GM21786 (cell line): ENCODE measurements around the gene NPIPA5.
"Not testable (repeated sequence)": the region's sequence is repeated elsewhere in the genome, so short reads cannot be mapped to it uniquely, and the experiment has no call there.

Experiments
- ATAC-seq: cut with Tn5 transposase; IDR thresholded peaks from one replicate; pipeline ENCODE4 v1.9.1; 2021; ENCODE audit not compliant: unreplicated experiment

Gene NPIPA5

DNA sequence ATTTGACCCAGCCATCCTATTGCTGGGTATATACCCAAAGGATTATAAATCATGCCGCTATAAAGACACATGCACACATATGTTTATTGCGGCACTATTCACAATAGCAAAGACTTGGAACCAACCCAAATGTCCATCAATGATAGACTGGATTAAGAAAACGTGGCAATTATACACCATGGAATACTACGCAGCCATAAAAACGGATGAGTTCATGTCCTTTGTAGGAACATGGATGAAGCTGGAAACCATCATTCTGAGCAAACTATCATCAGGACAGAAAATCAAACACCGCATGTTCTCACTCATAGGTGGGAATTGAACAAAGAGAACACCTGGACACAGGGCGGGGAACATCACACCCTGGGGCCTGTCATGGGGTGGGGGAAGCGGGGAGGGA is 14.9 kb upstream of the NPIPA5 start:
- ATAC-seq, result not testable (repeated sequence)

DNA sequence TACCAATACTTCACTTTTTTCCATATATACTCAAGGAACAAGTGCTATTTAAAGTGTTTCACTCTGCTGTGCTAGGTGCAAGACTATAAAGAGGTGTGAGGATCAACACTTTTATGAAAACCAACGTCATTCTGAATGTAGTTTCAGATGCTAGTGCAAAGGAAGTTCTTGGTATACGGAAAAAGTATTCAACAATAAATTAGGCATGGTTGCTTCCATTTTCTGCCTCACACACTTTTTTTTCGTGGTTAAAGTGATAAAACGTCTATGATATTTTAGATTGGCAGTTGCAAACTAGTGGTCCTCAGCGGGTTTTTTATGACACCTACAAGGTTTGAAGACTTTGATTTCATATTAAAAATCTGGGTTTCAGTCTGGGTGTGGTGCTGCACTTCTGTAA is 11.8 kb upstream of the NPIPA5 start:
- ATAC-seq, result not testable (repeated sequence)

DNA sequence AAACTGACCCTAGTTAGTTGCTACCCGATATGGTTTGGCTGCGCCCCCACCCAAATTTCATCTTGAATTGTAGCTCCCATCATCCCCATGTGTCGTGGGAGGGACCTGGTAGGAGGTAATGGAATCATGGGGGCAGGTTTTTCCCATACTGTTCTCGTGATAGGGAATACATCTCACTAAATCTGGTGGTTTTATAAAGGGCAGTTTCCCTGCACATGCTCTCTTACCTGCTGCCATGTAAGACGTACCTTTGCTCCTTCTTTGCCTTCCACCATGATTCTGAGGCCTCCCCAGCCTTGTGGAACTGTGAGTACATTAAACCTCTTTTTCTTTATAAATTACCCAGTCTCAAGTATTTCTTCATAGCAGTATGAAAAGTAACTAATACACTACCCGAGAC is 10.0 kb upstream of the NPIPA5 start:
- not testable (repeated sequence) for ATAC-seq

DNA sequence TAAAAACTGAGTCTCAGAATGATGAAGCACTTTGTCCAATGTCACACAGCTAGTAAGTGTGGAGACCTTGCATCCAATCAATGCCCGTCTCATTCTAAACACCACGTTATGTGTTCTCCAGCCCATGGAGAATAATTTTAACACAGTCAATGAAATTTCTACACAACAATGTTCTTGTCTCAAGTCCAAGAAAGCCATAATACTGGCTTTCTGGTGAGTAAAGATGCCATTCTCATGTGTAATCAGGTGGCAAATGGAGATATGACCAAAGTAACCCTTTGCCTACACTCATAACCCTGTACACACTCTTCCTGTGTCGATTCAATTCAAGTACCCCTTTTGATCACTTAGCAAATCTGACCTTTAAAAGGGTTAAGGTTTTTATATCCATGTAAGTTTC is 4.7 kb upstream of the NPIPA5 start:
- ATAC-seq, result not testable (repeated sequence)

DNA sequence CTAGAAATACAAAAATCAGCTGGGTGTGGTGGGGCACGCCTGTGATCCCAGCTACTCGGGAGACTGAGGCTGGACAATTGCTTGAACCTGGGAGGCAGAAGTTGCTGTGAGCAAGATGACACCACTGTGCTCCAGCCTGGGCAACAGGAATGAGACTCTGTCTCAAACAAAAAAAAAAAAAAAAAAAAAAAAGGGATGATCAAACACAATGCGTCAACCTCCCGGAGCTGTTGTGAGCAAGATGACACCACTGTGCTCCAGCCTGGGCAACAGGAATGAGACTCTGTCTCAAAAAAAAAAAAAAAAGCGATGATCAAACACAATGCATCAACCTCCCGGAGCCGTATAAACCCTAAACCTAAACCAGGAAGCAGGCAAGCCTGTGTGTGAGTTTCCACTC is 20.6 kb downstream of the NPIPA5 start:
- ATAC-seq, result not testable (repeated sequence)

DNA sequence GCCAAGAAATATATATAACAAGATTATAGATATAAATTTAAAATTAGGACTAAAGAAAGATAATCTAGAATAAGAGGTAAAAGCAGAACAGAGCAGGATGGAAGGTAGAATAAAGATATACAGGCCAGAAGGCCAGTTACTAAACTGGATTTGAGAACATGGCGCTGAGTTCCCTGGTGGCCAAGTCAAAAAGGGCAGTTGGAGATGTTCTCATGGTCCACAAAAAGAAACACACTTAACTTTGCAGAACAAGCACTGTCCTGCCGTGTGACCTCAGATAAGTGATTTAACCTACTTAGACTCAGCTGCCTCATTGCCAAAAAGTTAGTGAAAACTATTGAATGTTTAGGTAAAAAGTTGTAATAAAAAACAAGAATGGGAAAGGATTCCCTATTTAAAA is 23.2 kb downstream of the NPIPA5 start:
- ATAC-seq, result not testable (repeated sequence)

DNA sequence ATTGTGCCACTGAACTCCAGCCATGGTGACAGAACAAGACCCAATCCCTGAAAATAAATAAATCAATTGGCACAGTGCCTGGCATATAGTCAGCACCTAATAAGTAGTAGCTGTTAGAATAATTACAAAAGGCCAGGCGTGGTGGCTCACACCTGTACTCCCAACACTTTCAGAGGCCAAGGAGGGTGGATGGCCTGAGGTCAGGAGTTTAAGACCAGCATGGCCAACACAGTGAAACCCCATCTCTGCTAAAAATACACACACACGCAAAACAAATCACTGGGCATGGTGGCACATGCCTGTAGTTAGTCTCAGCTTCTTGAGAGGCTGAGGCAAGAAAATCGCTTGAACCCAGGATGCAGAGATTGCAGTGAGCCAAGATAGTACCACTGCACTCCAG is 25.2 kb downstream of the NPIPA5 start:
- ATAC-seq, result not testable (repeated sequence)

DNA sequence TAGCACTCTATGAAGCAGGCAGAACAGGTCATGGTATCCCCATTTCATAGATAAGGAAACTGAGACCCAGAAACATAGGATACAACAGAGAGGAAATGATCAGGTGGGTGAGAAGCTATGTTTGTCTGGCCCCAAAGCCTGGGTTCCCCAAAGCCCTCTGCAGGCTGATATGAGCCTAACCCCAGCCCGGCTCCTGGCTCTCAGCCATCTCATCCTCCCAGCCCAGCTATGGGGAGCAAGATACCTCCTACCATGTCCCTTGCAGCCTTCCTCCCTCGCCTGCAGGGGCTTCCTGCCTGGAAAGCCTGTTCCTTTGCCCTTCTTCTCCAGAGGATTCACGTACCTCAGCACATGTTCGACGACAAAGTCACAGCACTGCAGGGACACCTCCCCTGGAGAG is 26.3 kb downstream of the NPIPA5 start:
- ATAC-seq, result not testable (repeated sequence)

DNA sequence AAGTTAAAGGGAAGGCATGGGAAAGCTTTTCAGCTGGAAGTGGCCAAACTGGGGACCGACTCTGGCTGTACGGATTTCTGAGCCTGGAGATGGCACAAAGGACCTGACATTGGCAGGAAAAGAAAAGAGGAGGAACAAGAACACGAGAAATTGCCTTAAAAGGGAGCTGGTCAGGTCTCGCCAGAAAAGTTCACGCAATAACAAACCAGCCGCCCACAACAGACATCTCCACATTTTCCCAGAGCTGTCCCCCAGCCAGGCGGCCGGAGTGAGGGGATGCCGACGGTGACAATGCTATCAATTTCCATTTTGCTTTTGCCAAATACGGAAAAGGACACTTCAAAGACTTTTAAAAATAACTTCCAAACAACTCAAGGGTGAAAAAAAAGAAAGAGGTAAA is 26.8 kb downstream of the NPIPA5 start:
- ATAC-seq, result not testable (repeated sequence)

DNA sequence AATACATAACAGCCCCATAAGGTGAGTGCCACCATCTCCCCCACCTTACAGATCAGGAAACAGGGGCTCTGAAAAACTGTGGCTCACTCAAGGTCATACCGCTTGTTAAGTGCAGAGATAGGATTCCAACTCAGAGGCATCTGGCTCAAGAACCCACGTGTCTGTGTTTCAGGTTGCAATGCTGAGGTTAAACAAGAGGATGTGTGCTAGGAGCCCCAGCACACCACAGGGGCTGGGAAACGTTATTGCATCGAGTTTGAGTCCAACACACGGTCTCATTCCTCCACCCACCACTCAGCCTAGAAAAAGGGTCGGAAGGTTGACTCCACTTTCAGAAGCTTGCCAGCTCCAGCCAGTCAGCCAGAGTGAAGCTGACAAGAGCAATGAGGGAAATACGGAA is 29.4 kb downstream of the NPIPA5 start:
- not testable (repeated sequence) for ATAC-seq

DNA sequence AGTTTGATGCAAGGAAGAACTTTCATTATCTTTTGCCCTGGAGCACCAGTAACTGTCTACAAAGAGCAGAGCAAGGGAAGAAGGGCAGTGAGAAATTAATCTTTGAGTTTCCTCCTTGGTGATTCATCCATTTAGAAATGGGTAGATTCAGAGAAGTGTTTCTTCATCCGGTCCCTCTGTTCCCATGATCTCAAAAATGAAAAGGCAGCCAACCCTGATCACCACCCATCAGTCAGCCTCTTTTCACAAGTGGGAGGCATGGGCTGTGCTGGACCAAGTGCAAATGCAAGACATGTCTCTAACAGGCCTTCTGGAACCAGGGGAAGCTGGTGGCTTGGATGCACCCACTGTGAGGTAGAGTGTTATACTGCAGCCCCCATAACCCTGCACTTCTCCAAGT is 35.8 kb downstream of the NPIPA5 start:
- not testable (repeated sequence) for ATAC-seq

DNA sequence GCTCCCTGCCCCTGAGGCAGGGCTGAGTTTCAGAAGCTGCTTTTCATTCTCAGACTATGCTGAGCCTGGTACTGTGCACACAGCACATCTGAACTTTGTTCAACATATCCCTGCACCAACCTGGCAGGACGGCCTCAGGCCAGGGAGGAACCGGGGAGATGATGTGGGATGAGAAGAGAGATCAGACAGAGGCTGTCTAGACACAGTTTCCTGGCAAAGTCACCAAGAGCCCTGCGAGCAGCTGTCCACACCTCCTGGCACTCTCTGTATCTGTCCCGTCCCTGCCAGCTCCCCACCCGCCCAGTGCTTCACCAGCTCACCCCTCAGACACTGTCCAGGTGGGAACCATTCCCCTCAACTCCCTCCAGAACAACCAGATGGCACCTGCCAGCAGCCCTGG is 39.1 kb downstream of the NPIPA5 start:
- ATAC-seq, result not testable (repeated sequence)

DNA sequence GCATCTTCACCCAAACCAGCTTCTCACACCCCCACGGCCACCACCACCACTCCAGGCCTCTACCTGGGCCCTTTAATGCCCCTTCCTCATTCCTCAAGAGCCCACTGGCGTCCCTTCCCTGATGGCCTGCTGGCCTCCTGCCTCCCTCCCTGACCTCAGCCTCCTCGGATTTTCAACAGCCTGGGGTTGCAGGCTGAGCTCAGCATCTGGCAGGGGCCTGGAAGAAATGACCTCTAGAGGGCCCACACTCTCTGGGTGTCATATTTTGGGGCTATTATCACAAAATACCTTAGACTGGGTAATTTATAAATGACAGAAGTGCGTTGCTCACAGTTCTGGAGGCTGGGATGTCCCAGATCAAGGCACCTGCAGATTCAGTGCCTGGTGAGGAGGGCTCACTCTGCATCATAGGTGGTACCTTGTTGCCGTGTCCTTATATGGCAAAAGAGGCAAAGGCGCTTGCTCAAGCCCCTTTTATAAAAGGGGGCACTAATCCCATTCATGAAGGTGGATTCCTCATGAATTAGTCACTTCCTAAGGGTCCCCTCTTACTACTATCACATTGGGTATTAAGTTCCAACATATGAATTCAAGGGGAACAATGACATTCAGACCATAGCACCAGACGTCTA is 40.0 kb downstream of the NPIPA5 start:
- not testable (repeated sequence) for ATAC-seq

DNA sequence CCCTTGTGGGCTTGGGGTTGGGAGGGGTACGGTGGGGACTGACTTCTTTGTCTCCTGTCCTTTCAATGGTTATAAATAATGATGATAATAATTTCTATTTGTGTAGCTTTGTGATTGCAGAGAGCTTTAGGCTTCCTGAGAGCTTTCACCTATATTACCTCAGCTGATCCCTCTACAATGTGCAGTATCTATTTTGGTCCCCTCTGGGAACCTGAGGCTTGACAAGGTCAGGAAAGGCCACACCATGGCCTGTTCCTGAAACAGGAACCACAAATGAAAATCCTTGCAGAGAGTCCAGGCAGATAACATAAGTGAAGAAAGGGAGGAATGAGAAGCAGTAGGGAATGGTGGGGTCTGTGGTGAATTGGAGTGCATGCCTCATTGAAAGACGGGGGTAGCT is 42.5 kb downstream of the NPIPA5 start:
- ATAC-seq, result not testable (repeated sequence)

DNA sequence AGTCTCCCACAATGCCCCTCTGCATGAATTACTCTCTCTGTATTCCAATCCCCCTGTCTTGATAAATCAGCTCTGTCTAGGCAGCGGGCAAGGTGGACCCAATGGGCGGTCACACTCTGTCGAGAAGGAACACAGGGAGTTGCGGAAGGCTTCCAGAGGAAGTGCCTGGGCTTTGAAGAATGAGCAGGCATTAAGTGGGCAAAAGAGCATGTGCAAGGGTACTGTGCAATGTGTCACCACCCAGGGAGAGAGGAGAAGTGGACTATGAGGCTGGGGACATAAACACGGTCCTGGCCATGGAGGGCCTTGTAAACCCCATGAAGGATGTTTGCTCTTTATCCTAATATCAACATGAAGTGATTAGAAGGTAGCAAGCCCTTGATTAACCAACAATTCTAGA is 44.1 kb downstream of the NPIPA5 start:
- not testable (repeated sequence) for ATAC-seq

DNA sequence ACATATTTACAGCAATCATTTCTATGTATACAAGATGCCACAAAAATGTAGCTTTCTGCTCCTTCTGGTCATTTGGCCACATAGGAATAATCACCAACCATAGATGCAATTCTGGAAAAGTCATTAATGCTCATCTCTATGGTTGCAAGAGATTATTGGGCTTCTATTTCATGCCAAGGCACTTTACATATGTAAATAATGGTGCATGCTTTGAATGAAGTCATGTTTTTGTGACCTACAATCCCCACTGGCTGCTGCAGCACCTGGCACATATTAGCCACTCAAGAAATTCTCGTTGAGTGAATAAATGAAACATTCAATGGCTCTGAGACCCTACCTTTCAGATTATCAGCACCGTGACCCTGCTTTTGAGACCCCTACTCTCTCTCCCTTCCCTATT is 47.1 kb downstream of the NPIPA5 start:
- not testable (repeated sequence) for ATAC-seq

DNA sequence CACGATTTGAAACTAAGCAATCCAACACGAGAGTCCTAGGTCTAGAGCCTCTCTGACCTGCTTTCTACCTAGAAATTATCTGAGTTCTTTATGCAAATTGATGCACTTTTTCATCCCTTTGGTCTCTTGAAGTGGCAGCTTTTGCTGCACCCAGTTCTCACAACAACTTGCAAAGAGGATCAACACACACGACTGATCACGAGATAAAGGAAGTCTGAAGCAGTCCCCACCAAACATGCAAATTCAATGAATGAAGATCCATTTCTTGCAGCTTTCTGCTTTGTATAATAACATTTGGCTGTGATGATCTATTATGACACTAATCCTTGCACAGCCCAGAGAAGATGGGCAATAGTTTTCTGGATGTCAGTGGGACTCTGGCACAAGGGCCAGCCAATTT is 53.1 kb downstream of the NPIPA5 start:
- ATAC-seq, result not testable (repeated sequence)

DNA sequence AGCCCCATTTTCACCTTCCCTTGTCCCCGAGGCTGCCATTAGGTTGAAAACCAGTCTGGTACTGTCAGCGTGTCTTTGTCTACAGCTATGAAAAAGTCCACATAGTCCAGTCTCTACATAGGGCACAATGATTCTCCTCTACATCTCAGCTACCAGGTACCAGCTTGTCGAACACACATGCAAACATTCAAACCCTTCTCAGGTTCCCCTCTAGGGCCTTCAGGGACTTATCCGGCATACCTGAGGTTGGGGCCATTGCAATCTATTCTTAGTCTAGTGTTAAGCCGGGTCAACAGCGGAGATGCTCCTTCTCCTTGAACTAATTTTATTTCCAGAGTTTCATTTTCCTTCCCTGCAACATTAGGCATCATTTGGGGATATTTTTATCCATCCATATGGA is 54.7 kb downstream of the NPIPA5 start:
- ATAC-seq, result not testable (repeated sequence)

DNA sequence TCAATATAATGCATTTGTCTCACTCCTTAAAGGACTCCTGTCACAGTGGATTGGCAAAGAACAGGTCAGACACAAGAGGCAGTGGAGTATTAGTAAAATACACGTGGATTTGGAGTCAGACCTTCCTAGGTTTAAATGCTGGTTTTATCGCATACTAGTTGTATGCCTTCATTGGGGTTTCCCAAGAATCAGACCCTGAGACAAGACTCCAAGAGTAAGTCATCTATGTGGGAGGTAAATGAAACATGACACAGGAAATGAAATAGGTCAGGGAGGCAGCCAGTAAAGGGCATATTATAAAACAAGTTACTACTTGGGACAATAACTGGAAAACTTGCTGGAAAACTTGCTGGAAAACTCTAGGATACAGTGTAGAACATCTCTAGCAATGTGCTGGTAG is 56.9 kb downstream of the NPIPA5 start:
- not testable (repeated sequence) for ATAC-seq

DNA sequence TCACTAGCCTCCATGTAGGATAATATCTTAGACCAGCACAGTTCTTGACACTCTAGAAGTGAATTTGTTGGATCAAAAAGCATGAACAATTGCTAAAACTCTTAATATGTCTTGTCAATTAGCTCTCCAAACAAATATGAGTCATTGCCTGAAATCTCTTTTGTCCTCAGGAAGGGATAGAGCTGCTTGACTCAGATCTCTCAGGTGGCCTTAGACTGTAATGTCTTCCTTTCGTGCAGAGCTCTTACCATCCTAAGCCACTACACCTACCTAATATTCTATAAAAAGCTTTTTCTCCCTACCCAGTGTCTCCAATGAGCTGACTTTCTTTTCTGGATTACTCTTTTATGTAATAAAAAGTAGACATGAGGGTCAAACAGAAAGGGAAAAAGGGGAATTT is 63.5 kb downstream of the NPIPA5 start:
- not testable (repeated sequence) for ATAC-seq
